ENCODE measurements around the gene LATS2.
A peak's percentile ranks its signal among the peaks of the same experiment; 100 is the strongest.
"Not testable (repeated sequence)": the region's sequence is repeated elsewhere in the genome, so short reads cannot be mapped to it uniquely, and the experiment has no call there.

LATS2 gene

DNA sequence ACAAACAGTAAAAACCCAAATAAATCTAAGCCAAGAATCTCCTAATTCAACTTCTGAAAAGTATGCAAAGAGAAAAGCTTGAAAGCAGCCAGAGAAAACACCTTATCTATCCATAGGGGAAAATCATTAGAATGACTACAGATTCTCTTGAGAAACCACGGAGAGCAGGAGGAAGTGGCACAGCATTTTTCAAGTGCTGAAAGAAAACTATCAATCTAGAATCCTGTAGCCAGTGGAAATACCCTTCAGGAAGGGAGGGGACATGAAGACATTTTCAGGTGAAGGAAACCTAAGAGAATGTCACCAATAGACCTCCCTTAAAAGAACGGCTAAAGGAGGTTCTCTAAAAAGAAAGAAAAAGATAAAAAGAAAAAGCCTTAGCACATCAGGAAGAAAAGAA is 92.6 kb downstream of the LATS2 start:
- DNase-seq (ENCODE audit: low spot score) (peak; percentile 17), FAIRE-seq (no peak)

DNA sequence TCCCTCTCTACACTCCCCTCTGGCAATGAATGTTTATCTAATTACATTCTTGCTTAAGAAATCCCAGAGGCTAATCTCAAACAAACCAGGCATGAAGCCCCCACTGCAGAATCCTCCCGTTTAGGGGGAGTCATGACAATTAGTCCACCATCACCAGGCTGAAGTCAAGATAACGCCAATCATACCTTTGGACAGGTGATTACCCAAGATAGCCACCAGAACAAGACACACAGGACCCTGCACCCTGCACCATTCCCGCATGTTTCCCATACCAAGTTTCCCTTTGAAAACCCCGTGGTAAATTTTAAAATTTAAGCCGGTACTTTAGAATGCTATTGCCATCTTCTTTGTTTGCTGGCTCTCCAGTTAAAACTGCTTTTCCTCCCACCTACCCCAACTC is 94.0 kb downstream of the LATS2 start:
- DNase-seq (ENCODE audit: low spot score) (no peak), FAIRE-seq (no peak)

DNA sequence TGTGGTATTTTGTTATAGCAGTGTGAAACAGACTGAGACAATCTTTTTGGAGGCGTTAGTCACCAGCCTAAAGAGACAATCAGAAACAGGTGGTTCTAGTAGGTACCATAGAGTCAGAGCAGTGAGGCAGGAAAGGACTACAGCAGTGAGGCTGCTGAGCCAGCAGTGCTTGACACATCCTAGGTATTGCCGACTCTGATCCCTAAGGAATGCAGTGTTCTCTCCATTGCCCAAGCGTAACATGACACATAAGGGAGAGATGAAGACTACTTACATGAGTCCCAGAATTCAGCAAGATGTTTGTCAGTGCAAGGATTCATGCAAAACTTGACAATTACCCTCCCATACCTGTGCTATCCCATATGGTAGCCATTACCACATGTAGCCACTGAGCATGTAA is 96.5 kb downstream of the LATS2 start:
- peak; percentile 88 for FAIRE-seq
- peak; percentile 84 for DNase-seq (ENCODE audit: low spot score)

DNA sequence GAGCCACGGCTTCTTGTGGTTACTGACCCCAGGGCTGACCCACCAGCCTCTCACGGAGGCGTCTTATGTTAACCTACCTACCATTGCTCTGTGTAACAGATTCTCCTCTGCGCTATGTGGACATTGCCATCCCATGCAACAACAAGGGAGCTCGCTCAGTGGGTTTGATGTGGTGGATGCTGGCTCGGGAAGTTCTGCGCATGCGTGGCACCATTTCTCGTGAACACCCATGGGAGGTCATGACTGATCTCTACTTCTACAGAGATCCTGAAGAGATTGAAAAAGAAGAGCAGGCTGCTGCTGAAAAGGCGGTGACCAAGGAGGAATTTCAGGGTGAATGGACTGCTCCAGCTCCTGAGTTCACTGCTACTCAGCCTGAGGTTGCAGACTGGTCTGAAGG is 99.7 kb downstream of the LATS2 start:
- FAIRE-seq; DNase-seq (ENCODE audit: low spot score): not testable (repeated sequence)

DNA sequence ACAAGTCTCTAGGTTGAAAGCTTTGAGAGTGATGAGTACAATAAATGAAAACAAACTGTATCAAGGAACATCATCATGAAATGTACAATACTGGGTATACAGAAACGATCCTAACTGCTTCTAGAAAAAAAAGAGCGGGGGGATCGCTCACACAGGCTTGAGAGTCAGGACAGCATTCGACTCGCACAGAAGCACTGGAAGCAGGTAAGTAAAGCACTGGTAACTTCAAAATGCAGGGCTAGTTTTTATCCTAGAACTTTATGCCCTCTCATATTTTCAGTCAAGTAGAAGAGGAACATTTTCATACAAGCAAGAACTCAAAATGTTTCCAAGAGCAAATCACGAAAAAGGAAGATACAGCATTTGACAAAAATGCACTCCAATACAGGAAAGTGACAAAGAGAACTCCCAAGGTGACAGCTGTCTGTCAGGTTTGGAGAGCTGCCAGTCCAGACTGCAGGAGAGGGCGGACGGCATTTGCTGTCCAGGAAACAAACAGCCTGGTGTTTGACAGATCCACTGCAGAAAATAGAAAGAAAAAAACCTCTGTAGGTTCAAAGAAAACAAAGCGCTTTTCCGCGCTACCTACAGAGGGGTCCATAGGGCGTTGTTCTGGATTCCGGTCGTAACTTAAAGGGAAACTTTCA is 100.6 kb downstream of the LATS2 start:
- FAIRE-seq (no peak), DNase-seq (ENCODE audit: low spot score) (no peak)

DNA sequence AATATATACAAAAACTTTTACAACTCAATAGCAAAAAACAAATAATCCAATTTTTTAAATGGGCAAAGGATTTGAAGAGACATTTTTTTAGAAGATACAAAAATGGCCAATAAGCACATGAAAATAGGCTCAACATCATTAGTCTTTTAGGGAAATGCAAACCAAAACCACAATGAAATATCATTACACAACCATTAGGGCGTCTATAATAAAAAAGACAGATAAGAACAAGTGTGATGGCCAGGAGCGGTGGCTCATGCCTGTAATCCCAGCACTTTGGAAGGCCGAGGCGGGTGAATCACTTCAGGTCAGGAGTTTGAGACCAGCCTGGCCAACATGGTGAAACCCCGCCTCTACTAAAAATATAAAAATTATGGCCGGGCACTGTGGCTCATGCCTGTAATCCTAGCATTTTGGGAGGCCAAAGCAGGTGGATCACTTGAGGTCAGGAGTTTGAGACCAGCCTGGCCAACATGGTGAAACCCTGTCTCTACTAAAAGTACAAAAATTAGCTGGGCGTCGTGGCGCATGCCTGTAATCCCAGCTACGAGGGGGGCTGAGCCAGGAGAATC is 104.3 kb downstream of the LATS2 start:
- FAIRE-seq; DNase-seq (ENCODE audit: low spot score): not testable (repeated sequence)

DNA sequence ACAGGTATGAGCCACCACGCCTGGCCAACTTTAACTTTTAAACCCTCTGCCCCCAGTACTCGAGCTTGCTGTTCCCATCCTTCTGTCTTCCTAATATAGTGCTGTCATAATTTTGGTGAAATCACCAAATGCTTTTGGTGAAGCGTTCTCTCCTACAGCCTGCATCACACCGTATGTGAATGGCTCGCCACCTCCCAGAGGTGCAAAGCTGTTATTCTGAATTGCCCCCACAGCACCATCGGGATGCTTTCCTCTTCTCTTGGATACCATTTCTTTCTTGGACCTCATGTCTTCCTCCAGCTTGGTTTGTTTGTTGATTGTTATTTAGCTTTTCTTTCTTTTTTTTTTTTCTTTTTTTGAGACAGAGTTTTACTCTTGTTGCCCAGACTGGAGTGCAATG is 105.9 kb downstream of the LATS2 start:
- FAIRE-seq = no peak
- DNase-seq (ENCODE audit: low spot score) = no peak

DNA sequence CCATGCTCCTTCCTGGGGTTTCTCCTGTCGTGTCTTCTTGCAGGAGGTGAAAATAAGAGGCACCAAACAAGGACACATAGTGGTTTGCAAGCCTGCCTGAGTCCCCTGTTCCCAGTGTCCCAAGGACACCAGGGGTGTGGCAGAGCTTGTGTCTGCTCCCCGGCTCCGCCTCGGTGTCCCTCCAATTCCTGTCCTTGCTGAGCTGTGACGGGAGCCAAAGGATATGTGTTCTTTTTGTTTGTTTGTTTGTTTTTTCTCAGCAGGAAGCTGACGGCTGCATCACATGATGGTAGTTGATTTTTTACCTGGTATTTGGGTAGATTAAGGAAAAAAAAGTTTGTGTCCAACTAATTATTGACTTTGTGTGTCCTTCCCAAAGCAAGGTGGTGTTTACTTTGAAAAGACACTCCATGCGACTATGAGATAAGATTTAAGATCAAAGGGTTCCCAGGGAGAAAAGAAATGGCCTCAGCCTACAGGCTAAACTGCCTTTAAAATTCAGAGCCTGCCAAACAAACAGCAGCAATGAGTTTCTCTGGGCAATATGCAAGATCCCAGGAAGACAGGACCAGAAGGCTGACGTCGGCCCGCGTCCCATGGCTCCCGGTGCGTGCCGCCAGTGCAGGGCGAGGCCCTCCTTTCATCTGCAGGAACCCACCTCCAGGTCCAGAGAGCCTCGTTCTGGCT is 108.0 kb downstream of the LATS2 start:
- FAIRE-seq (no peak), DNase-seq (ENCODE audit: low spot score) (no peak)

DNA sequence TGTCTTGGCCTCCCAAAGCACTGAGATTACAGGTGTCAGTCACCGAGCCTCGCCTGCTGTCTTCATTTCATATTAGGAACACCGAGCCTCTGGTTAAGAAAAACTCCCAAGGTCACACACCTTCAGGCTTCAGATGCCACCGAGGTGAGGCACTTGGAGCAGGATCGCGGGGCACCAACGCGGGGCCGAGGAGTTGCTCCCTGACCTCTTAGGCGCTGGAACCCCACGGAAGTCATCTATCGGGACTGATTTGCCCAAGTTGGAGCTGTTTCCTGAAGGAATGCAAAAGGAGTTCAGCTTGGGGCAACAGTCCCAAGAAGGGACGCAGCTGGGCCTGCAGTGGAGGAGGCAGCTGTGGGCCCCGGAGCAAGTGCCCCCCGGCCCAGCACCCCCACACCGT is 108.5 kb downstream of the LATS2 start:
- DNase-seq (ENCODE audit: low spot score) = no peak
- FAIRE-seq = no peak

DNA sequence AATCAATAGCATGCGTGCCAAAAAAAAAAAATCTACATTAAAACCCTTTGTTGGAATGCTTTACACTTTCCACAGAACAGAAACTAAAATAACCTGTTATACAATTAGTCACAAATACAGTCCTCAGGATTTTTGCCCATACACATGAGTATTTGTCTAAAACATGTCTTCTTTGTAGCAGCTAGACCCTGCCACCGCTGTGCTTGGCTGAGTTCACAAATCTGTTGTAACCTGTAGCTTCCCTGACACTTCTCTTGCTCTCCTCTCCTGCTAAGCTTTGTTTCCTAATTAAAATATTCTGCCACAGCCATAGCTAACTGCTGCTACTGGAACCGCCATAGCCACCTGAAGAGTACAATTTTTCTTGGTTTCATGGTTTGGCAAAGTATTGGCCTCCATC is 113.4 kb downstream of the LATS2 start:
- not testable (repeated sequence) for DNase-seq (ENCODE audit: low spot score); FAIRE-seq

DNA sequence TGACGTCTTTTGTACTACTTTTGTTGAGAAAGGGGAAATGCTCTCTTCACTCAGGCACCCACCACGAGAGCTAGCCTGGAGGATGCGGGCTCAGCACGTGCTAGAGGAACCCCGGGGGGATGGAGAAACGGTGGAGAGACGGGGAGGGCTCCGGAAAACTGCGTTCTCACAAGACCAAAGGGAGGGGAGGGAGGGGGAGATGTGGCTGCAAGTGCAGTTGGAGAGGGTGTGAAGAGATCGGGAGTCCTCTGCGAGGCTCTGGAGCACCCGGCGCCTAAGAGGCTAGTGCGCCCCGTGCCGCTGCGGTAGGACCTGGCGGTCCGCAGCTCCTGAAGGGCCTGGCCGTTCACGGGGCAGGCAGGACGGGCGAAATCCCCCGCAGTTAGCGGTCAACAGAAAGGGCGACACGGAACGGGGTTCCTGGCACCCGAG is 115.4 kb downstream of the LATS2 start:
- FAIRE-seq (no peak), DNase-seq (ENCODE audit: low spot score) (no peak)

DNA sequence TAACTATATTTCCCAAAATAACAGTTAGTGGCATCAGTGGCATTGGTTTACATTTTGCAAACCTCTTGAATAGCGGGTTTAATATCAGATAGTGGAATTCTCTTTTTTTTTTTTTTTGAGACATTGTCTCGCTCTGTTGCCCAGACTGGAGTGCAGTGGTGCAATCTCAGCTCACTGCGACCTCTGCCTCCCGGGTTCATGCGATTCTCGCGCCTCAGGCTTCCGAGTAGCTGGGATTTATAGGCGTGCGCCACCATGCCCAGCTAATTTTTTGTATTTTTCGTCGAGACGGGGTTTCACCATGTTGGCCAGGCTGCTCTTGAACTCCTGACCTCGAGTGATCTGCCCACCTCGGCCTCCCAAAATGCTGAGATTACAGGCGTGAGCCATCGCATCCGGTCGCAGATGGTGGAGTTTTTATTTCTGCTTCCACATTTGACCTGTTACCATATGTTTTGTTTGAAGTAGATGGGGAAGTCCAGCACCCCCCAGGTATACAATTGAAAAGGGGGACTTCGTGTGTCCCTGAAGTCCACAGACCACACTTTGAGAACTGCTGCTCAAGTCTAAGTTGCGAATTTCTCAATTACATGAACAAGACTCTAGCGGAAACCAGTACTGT is 118.3 kb downstream of the LATS2 start:
- DNase-seq (ENCODE audit: low spot score) (peak; percentile 6), FAIRE-seq (no peak)

DNA sequence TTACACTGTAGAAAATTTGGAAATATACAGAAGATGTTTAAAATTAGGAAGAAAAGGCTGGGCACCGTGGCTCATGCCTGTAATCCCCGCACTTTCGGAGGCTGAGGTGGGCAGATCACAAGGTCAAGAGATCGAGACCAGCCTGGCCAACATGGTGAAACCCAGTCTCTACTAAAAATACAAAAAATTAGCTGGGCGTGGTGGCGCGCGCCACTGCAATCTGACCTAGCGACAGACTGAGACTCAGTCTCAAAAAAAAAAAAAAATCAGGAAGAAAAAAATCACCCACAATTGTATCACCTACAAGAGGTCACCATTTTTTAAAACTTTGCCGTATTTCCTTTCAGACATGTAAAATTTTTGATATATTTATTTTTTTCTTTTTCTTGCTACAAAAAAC is 120.9 kb downstream of the LATS2 start:
- DNase-seq (ENCODE audit: low spot score); FAIRE-seq: not testable (repeated sequence)

DNA sequence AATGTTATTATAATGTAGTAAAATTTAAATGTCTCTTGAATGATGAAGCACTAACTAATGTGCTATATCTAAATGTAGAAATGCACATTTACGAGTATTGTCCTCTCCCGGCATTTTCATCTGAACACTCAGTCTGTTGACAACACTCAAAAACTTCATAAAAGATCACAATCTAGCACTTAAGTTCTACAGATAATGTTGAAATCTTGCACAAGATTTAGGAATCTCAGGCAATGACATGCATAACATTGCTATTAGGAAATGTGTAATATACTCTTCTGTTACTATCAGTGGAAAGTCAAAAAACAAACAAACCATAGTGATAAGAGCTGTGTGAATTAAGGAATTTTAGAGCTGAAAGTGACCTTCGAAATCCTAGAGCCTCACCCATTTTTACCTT is 121.3 kb downstream of the LATS2 start:
- DNase-seq (ENCODE audit: low spot score) (no peak), FAIRE-seq (no peak)

DNA sequence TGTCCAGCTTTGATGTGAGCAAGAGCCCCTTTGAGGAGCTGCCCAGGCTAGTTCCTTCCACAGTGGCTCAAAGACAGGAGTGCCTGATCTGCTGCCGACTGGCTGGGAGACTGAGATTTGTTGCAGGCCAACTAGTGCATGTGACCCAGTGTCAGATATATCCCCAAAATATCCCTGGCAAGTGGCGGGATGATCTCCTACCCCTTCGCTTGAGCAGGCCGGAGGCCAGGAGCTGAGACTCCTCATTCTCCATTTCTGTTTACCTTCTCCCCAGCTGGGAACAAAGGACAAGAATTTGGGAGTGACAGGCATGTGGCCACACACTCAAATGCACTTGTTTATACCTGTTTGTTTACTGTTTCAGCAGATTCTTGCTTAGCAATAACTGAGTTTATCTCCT is 121.7 kb downstream of the LATS2 start:
- no peak for DNase-seq (ENCODE audit: low spot score)
- no peak for FAIRE-seq

DNA sequence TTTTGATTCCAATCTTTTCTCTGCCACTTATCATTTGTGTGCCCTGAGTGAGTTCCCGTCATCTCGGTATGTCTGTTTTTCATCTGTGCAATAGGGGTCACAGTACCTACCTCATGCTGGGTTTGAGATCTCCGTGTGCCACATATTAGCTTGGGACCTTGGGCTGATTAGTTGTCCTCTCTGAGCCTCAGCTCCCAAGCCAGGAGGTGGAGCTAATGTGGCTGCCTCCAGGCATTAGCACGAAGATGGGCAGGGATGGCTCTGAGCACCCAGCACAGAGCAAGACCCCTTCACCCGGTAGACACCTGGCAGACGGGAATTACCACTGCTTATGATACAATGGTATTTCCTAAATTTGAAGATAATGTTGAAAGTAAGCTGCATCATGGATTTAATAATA is 123.1 kb downstream of the LATS2 start:
- DNase-seq (ENCODE audit: low spot score) (no peak), FAIRE-seq (no peak)

DNA sequence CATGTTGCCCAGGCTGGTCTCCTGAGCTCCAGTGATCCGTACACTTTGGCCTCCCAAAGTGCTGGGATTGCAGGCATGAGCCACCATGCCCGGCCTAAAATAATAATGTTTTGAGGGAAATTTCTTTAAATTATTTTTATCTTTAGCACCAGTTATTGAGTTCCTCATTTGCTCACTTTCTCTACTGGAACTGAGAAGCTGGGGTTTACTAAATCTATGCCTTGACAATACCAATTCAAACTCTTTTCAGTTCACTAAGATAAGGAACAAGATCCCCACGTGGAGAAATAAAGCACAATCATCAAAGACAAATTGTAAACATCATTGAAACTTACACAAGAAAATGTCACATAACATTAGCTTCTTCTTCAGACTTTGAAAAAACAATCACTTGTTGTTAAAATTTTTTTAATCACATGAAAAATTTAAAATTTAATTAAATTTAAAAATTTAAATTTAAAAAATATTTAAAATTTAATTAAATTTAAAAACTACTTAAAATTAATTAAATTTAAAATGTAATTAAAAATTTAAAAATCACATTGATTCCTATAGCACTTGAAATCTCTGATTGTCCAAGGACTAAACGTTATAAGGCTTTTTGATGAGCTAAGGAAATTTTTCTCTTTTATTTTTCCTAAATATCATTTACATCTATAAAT is 133.7 kb downstream of the LATS2 start:
- DNase-seq (ENCODE audit: low spot score) (no peak), FAIRE-seq (peak; percentile 84)

DNA sequence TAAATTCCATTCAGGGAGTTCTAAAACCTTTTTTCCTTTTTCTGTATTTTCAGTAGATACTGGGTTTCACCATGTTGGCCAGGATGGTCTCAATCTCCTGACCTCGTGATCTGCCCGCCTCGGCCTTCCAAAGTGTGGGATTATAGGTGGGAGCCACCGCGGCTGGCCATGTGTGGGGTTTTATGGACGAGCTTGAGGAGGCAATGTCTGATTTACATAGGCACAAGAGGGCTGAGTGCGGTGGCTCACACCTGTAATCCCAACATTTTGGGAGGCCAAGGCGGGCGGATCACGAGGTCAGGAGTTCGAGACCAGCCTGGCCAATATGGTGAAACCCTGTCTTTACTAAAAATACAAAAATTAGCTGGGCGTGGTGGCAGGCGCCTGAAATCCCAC is 136.0 kb downstream of the LATS2 start:
- not testable (repeated sequence) for DNase-seq (ENCODE audit: low spot score); FAIRE-seq

DNA sequence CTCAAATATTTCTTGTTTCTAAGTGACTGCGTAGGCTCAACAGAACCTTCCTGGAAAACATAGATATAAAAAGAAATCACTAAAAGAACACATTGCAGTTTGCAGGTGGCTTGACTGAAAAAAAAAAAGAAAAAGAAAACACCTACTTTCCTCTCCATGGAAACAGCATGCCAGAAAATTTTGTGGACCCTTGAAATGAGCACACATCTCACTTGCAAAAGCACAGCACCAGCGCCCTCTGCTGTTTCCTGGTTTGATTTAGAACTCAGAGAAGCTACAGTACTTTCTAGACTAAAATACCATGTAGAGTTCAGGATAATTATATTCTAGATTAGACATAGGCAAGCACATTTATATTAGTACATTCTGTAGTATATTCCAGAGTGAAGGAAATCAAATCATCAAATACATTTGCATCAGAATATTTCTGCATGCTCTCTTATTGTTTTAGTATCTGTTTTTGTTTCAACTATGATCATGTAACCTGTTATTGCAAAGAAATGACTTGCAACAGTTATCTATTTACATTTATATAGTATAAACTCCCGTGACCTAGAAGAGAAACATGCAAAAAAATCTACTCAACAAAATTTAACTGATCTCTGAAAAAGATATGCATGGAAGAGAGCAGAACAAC is 136.5 kb downstream of the LATS2 start:
- FAIRE-seq = peak; percentile 59
- DNase-seq (ENCODE audit: low spot score) = peak; percentile 47

DNA sequence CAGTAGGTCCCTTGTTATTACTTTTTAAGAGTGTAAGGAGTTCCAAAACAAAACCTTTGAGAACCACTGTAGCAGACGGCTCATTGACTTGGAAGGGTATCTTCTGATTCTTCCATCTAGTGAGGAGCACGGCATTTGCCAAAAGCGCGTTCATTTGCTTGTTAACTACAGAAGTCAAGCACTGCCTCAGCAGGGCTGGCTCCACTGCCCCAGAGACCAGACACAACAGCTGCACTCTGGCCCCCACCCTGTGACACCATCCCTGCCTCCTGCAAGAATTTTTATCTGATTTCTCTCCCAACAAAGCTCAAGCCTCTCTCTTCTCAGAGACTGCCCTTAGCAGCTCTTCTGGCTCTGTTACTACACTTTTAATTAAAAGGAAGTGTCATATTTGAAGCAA is 138.1 kb downstream of the LATS2 start:
- no peak for DNase-seq (ENCODE audit: low spot score)
- FAIRE-seq = no peak
